Body of pancreas (tissue), 4 donors: ENCODE measurements around the gene ABCC11.

Experiments
- CTCF ChIP-seq, 7 experiments: fragments of 450-650 bp in 4 of 7; fragments of 200-600 bp in 3 of 7; sonication (generic) in 3 of 7; IDR thresholded peaks; one replicate each; pipeline ENCODE4 v1.5.1; 2016 to 2019; ENCODE audit warnings: antibody characterized with exemption in 7 of 7
- POLR2A ChIP-seq, 3 donors: fragments of 450-650 bp; IDR thresholded peaks; one replicate each; pipeline ENCODE4 v1.6.1; 2016; ENCODE audit warnings: antibody characterized with exemption in 3 of 3, mild to moderate bottlenecking in 2 of 3

- no peak for TF ChIP-seq CTCF (IDR thresholded peaks at IDR 0.05)
- TF ChIP-seq POLR2A (IDR thresholded peaks at IDR 0.05): no peak
Measured at GRCh38 chr16:48188449-48189102, 58.8 kb downstream of the ABCC11 start.
